OCI-LY7 (cell line): Measurements from ENCODE around the gene CHGA. TPM values are rescaled to one million over a fixed set of nuclear protein-coding genes. Genes with fewer than 3 reads are reported as not detected.

ENCODE experiments used
- BruUV-seq: library from RNA; stranded (reverse); fragments of 400-500 nt; replicated peaks from 2 replicates; lab custom pipeline; 2021; lab: Mats Ljungman, UMichigan
- CTCF ChIA-PET: fragments of 300-600 bp; sonication (Branson Sonifier 250); formaldehyde crosslinking; loops from one replicate; lab custom pipeline; 2022; ENCODE audit warnings: antibody characterized with exemption; ENCODE audit not compliant: unreplicated experiment; lab: Charles Lee
- POLR2A ChIA-PET: fragments of 300-600 bp; sonication (Branson Sonifier 250); formaldehyde crosslinking; loops from one replicate; lab custom pipeline; 2022; ENCODE audit warnings: antibody characterized with exemption; lab: Charles Lee
- DNase-seq: peaks from one replicate; pipeline ENCODE4 v3.0.0-alpha.2; 2015; ENCODE audit warnings: low spot score
- H2AFZ ChIP-seq: fragments of 200-600 bp; sonication (generic), shearing (Covaris generic); 2 replicates; pipeline ENCODE4 v1.6.1; 2014; ENCODE audit warnings: mild to moderate bottlenecking, antibody characterized with exemption, low read length, moderate library complexity
- H3K27ac ChIP-seq: fragments of 200-600 bp; sonication (generic); 2 replicates; pipeline ENCODE4 v1.5.1; 2014; ENCODE audit warnings: mixed run types, low read depth, mild to moderate bottlenecking, moderate library complexity, low read length, inconsistent platforms; ENCODE audit not compliant: poor library complexity, severe bottlenecking
- H3K36me3 ChIP-seq: fragments of 200-600 bp; sonication (generic); 2 replicates; pipeline ENCODE4 v1.6.1; 2014; ENCODE audit warnings: mild to moderate bottlenecking, antibody characterized with exemption, low read length, moderate library complexity, mixed read lengths; ENCODE audit not compliant: insufficient read depth
- H3K4me1 ChIP-seq: fragments of 200-600 bp; sonication (generic); 2 replicates; pipeline ENCODE4 v1.5.1; 2014; ENCODE audit warnings: mild to moderate bottlenecking, low read length; ENCODE audit not compliant: insufficient read depth, poor library complexity, severe bottlenecking
- H3K4me2 ChIP-seq: fragments of 200-600 bp; sonication (generic); 2 replicates; pipeline ENCODE4 v1.6.1; 2014; ENCODE audit warnings: mild to moderate bottlenecking, low read length
- H3K4me3 ChIP-seq: fragments of 200-600 bp; sonication (generic); 2 replicates; pipeline ENCODE4 v1.5.1; 2014; ENCODE audit warnings: mild to moderate bottlenecking, low read depth, low read length; ENCODE audit not compliant: poor library complexity, severe bottlenecking
- H3K79me2 ChIP-seq: fragments of 200-600 bp; sonication (generic); 2 replicates; pipeline ENCODE4 v1.6.1; 2016; ENCODE audit warnings: low read depth, mild to moderate bottlenecking, low read length, moderate library complexity, mixed read lengths; ENCODE audit not compliant: insufficient read depth
- H3K9me2 ChIP-seq: fragments of 200-600 bp; sonication (generic); 2 replicates; pipeline ENCODE4 v1.6.1; 2016; ENCODE audit warnings: mild to moderate bottlenecking, low read length, mixed read lengths; ENCODE audit not compliant: insufficient read depth
- H3K9me3 ChIP-seq: fragments of 200-600 bp; sonication (generic); 2 replicates; pipeline ENCODE4 v1.6.1; 2014; ENCODE audit warnings: mild to moderate bottlenecking, mixed run types, low read length, mixed read lengths
- H4K20me1 ChIP-seq: fragments of 200-600 bp; sonication (generic); 2 replicates; pipeline ENCODE4 v1.6.1; 2014; ENCODE audit warnings: mild to moderate bottlenecking, antibody characterized with exemption, low read length, moderate library complexity, mixed read lengths; ENCODE audit not compliant: insufficient read depth
- EZH2phosphoT487 ChIP-seq: fragments of 200-600 bp; sonication (generic); IDR thresholded peaks from 2 replicates; pipeline ENCODE4 v1.6.1; 2018; ENCODE audit warnings: low read depth, borderline replicate concordance, mild to moderate bottlenecking, mixed run types, antibody characterized with exemption, low read length, moderate library complexity, mixed read lengths
- intact Hi-C: fragments of 100-400 bp; cut with micrococcal nuclease; formaldehyde crosslinking; loops from one replicate; pipeline ENCODE4 v1.10.0; 2022; ENCODE audit not compliant: unreplicated experiment
- total RNA-seq, 2 experiments: library from RNA; depleted of rRNA in 1 of 2; stranded (reverse); fragments of >200 nt in 1 of 2; shearing (Covaris generic) in 1 of 2; gene quantifications; 2 replicates each; pipeline ENCODE4 v1.2.3, GENCODE V29; 2014 to 2022
- TF ChIP-seq, protein P1 (sequence below): fragments of 200-600 bp; sonication (generic); conservative IDR thresholded peaks from 2 replicates; pipeline ENCODE4 v1.5.1; 2014; ENCODE audit warnings: mild to moderate bottlenecking, antibody characterized with exemption, low read length, moderate library complexity, mixed read lengths

Gene CHGA
- total RNA-seq, 2 experiments from 2014 or later: 0.57 TPM; not detected in 1

DNA sequence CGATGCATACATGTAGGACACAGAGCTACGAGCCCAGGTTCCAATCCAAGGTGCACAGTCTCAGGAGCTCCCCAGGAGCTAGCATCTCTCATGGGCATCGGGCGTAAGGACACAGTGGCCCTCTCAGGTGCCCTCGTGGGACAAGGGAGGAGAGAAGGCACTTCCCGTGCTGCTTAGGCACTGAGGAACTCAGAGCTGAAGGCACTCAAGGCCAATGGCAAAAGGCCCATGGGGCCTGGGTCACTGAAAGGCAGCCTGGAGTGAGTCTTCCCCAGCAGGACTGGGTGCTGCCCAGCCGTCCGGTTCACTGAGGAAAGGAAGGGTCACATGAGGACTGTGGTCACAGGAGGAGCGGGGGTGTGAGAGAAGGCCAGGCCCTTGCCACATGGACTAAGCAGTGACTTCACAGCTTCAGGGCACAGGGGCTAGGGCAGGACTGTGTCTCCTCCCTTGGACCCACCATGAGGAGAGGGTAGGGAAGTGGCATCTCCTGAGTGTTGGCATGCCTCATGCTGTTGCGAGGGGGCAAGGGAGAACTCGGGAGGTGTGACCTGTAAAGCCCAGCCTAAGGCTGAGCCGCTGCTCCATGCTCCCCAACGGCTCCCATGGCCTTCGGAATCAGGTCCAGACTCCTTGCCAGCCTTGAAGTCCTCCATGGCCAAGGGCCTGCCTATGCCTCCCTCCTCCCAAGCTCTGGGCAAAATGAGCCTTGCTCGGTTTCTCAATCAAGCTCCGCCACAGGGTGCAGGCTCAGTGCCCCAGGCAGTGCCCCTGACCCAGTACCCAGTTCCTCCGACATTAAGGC, 51.8 kb downstream of the CHGA start:
- Histone ChIP-seq H3K4me3 (no peak overlapping the region), H2AFZ (no peak overlapping the region), H3K27ac (no peak overlapping the region), H3K79me2 (no peaks in the 10 kb centered on the region), H3K9me3 (peaks cover 23% of the 10 kb centered on the region; the same call in 1 of the 2 replicates), H3K9me2 (no peaks in the 10 kb centered on the region), H3K36me3 (no peaks in the 10 kb centered on the region), H3K4me1 (no peaks in the 10 kb centered on the region), H3K4me2 (no peak overlapping the region), H4K20me1 (no peaks in the 10 kb centered on the region)
- no TSS peak for BruUV-seq
- DNase-seq: no peak
- TF ChIP-seq EZH2phosphoT487: no peak
- TF ChIP-seq, protein P1, sequence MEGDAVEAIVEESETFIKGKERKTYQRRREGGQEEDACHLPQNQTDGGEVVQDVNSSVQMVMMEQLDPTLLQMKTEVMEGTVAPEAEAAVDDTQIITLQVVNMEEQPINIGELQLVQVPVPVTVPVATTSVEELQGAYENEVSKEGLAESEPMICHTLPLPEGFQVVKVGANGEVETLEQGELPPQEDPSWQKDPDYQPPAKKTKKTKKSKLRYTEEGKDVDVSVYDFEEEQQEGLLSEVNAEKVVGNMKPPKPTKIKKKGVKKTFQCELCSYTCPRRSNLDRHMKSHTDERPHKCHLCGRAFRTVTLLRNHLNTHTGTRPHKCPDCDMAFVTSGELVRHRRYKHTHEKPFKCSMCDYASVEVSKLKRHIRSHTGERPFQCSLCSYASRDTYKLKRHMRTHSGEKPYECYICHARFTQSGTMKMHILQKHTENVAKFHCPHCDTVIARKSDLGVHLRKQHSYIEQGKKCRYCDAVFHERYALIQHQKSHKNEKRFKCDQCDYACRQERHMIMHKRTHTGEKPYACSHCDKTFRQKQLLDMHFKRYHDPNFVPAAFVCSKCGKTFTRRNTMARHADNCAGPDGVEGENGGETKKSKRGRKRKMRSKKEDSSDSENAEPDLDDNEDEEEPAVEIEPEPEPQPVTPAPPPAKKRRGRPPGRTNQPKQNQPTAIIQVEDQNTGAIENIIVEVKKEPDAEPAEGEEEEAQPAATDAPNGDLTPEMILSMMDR: no peak
- ChIA-PET POLR2A (no interaction called here), CTCF (interaction anchor here (0.7 kb wide), 1 partner anchor 42 kb away, joined by 3 read pairs; no protein-coding TSS in a partner anchor)
- intact Hi-C loops: no loop called here

DNA sequence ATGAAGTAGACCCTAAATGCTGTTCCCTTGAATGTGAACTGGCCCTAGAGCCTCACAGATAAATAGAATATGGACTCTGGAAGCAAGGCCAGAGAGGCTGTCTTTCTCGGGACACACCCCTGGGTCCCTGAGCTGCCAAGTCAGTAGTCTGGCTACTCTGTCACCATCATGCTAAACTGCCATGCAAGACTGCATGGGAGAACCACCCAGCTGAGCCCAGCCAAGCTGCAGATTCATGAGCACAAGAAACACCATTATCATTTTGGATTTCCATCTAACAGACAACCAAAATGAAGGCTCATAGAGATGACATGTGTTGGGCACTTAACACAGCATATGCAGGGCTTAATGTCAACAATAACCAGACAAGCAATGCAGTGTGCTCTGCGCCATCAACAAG, 53.3 kb downstream of the CHGA start:
- H3K27ac ChIP-seq: no peak overlapping the region
- no TSS peak for BruUV-seq
- intact Hi-C loops: no loop called here
- TF ChIP-seq, protein P1: no peak
- TF ChIP-seq EZH2phosphoT487: no peak
- H3K36me3 ChIP-seq: no peaks in the 10 kb centered on the region
- H4K20me1 ChIP-seq: no peaks in the 10 kb centered on the region
- H2AFZ ChIP-seq: no peak overlapping the region
- H3K79me2 ChIP-seq: no peaks in the 10 kb centered on the region
- no peak overlapping the region for H3K4me3 ChIP-seq
- POLR2A ChIA-PET: no interaction called here
- no peaks in the 10 kb centered on the region for H3K4me1 ChIP-seq
- no peak for DNase-seq
- H3K4me2 ChIP-seq: no peak overlapping the region
- peaks cover 25% of the 10 kb centered on the region; the same call in 1 of the 2 replicates for H3K9me3 ChIP-seq
- CTCF ChIA-PET: no interaction called here
- no peaks in the 10 kb centered on the region for H3K9me2 ChIP-seq
